Activated CD4-positive, alpha-beta T cell treated with anti-CD3 and anti-CD28 coated beads for 48 hours (primary cell): ENCODE data around the gene BORCS6.

ENCODE experiments used
- DNase-seq: peaks from one replicate; pipeline ENCODE4 v3.0.0-alpha.2; 2020

Gene BORCS6

GRCh38 chr17:8210761-8211458 is 20.9 kb upstream of the BORCS6 start:
- DNase-seq: peak; percentile 46

- DNase-seq: peak; percentile 96
These were observed 20.2 kb upstream of the BORCS6 start, which contains the start of gene AURKB for GRCh38 chr17:8209907-8210760. Gene AURKB, minus strand, starts transcription at chr17:8210575. Its CDS starts 351 bp downstream, at chr17:8210224.

- DNase-seq: no peak
These were observed 16.6 kb upstream of the BORCS6 start for GRCh38 chr17:8206536-8206935.

- no peak for DNase-seq
These were observed 15.0 kb upstream of the BORCS6 start for GRCh38 chr17:8204761-8205555.

GRCh38 chr17:8192070-8192815 is 2.3 kb upstream of the BORCS6 start:
- DNase-seq: peak; percentile 76

- DNase-seq: no peak
These were observed 526 bp upstream of the BORCS6 start for GRCh38 chr17:8190506-8190905.

GRCh38 chr17:8189041-8189710 is 804 bp downstream of the BORCS6 start:
- peak; percentile 38 for DNase-seq

GRCh38 chr17:8188263-8188839 is 1.6 kb downstream of the BORCS6 start:
- DNase-seq: peak; percentile 35

- peak; percentile 96 for DNase-seq
These were observed 2.3 kb downstream of the BORCS6 start for GRCh38 chr17:8187517-8188262.

- DNase-seq: peak; percentile 98
These were observed 3.0 kb downstream of the BORCS6 start for GRCh38 chr17:8186787-8187516.

GRCh38 chr17:8186446-8186786 is 3.6 kb downstream of the BORCS6 start:
- DNase-seq: no peak

- peak; percentile 95 for DNase-seq
These were observed 4.2 kb downstream of the BORCS6 start for GRCh38 chr17:8185582-8186445.

GRCh38 chr17:8176998-8177731 is 12.8 kb downstream of the BORCS6 start:
- no peak for DNase-seq

- DNase-seq: peak; percentile 91
These were observed 13.6 kb downstream of the BORCS6 start, which contains the start of gene TMEM107 for GRCh38 chr17:8176197-8176940. Gene TMEM107, minus strand, starts transcription at chr17:8176380. Its CDS starts 94 bp downstream, at chr17:8176286.

GRCh38 chr17:8175795-8176196 is 14.2 kb downstream of the BORCS6 start:
- DNase-seq: peak; percentile 24

GRCh38 chr17:8173871-8174322 is 16.1 kb downstream of the BORCS6 start:
- no peak for DNase-seq
